ENCODE results near the gene ATP23. TPM values are rescaled to one million over a fixed set of nuclear protein-coding genes. Genes with fewer than 3 reads are reported as not detected.

The ATP23 gene
- 10 to 100 TPM in 7 of 12 donors, 1 to 10 TPM in 4, not detected in 1; 4.6 to 14.1 (median 11.4) TPM for polyA plus RNA-seq (ENCODE audit: insufficient read length in 12 of 12)
- long read RNA-seq, donor 1, partial matches to known transcripts: 0 of 20 reads
- long read RNA-seq, donor 1, other reads (novel, unspliced or antisense): 16 of 20 reads
- long read RNA-seq, donor 2, partial matches to known transcripts: 0 of 3 reads
- long read RNA-seq, donor 2, other reads (novel, unspliced or antisense): 0 of 3 reads
- long read RNA-seq, donor 3, partial matches to known transcripts: 0 of 1 reads
- long read RNA-seq, donor 3, other reads (novel, unspliced or antisense): 0 of 1 reads
- long read RNA-seq, donor 4, partial matches to known transcripts: 0 of 2 reads
- long read RNA-seq, donor 4, other reads (novel, unspliced or antisense): 0 of 2 reads
- long read RNA-seq, donor 5: 0 reads
- long read RNA-seq, donor 6, partial matches to known transcripts: 0 of 20 reads
- long read RNA-seq, donor 6, other reads (novel, unspliced or antisense): 17 of 20 reads
- long read RNA-seq, donor 7: 0 reads
- long read RNA-seq, donor 8, partial matches to known transcripts: 0 of 2 reads
- long read RNA-seq, donor 8, other reads (novel, unspliced or antisense): 0 of 2 reads
- long read RNA-seq, donor 9, partial matches to known transcripts: 0 of 2 reads
- long read RNA-seq, donor 9, other reads (novel, unspliced or antisense): 0 of 2 reads
- long read RNA-seq, donor 10, partial matches to known transcripts: 0 of 2 reads
- long read RNA-seq, donor 10, other reads (novel, unspliced or antisense): 0 of 2 reads
- long read RNA-seq, donor 11, partial matches to known transcripts: 0 of 3 reads
- long read RNA-seq, donor 11, other reads (novel, unspliced or antisense): 0 of 3 reads

- peak; percentile 84 for DNase-seq
These were observed at the start of gene ATP23 for GRCh38 chr12:57941165-57941894. Gene ATP23, plus strand, starts transcription at chr12:57941567. Its CDS starts 135 bp downstream, at chr12:57941702.

- DNase-seq: no peak
These were observed 49.0 kb upstream of the ATP23 start for GRCh38 chr12:57892232-57892972.

DNA sequence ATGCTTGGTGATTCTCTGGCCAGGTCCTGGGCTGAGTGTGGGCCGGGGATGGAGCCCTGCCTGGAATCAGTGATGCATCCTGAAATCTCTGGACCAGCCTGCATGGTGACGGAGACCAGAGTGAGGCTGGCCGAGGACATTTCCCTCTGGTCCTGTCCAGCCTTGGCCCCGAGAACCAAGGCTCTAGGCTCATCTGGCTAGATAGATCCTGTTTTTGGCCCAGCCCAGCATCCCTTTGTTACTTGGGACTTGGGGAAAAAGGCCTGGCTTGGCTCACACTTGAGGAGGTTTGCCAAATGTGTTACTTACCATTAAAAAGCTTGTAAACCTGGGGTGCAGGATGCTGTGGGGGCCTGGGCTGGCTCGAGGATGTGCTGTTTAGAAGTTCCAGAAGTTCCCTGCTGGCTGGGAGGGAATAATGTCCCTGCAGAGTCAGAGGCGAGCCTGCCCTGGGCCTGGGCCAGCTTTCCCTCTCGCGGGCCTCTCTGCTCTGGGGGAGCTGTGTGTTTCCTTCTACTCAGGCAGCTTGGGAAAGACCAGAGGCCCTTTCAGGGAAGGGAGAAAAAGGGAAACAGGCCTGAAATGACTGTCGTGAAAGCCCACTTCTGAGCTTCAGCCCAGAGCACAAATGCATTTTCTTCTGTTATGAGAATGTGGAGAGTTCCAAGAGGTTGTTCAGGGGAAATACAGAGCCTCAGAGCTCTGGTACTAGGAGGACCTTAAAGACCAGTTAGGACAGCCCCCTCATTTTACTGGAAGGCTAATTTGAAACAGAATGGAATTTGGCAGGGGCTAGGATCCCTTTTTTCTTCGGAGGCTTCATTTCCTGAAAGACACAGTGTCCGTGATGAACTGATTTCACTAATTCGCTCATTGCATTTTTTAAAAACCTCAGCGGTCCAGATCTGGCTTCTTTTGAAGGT, 47.7 kb upstream of the ATP23 start:
- DNase-seq: peak; percentile 96

DNA sequence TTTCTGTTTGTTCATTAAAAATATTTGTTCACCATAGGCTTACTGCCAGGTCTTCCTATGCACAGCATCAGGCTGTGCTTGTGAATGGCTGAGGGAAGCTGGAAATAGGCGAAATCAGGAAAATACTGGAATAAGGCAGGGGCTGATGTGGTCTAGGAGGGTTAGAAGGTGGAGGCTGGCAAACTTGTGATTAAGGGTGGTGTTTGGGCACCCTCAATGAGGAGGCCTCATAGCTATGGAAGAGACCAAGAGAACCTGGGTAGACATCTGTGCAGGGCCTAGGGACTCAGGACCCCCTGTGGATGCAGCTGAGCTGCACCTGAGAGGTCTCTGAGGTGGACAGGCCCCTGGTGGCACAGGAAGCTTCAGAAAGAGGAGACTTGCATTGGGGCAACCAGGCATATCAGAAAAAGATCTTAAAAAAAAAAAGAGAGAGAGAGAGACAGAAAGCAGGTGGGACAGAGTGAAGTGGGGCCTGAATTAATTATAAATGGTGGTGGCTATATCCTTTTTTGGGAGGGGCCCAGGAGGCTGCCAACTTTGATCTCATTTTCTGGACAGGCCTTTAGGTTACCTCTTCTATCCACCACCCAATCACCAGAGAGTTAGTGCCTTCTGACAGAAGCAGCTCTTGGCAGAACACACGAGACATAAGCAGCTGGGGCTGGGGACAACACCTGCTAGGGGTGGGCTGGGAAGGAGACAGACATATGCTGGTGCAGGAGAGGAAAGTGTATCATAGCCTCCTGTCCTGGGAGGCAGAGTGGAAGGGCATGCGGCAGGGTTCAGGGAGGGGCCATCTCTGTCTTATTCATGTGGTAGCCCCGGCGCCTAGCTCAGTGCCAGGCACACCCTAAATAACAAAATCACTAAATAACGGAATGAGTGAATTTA, 46.7 kb upstream of the ATP23 start:
- DNase-seq: no peak

- no peak for DNase-seq
These were observed 45.8 kb upstream of the ATP23 start for GRCh38 chr12:57895389-57896114.

DNA sequence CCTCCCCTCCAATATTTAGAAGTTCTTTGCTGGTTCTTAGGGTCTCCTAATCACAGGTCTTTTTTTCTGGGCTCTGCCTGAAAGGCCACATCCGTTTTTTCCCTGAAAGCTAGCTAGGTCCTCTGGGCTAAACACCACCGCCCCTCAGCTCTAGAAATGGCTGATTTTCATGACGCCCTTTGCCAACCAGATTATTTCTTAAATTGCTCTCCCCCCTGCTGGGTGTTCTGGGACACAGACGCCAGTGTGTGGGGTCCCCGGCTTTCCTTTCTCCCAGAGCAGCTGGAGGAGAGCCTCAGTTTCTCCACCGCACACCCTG, 45.3 kb upstream of the ATP23 start:
- no peak for DNase-seq

- DNase-seq: no peak
These were observed 44.7 kb upstream of the ATP23 start for GRCh38 chr12:57896434-57897201.

DNA sequence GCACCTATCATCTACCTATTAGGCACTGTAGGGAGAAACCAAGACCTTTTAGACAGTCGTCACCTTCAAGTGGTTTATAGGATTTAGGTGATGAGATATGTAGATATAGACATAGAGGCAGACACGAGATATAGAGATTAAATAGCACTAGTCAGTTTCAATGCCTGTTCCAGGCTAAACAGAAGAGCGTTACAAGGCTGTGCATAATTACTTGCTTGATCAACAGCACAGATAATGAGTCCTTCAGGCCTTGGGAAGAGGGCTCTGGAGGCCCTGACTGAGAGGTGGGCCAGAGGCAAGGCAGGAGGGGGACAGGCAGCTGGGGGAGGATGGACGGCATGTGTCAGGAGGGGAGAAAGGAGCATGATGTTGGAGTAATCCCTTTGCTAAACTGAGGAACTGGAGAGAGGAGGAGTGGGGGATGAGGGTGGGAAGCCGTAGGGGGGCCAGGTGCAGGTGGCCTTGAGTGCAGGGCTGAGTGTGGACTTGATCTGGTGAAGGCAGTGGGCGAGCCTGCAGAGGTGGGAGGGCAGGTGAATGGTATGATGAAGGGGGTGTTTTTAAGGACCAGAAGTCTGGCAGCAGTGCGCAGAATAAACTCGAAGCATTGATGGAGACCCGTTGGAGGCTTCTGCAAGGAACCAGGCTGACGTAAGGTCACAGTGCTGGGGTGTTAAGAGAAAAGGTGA, 43.9 kb upstream of the ATP23 start:
- no peak for DNase-seq

DNA sequence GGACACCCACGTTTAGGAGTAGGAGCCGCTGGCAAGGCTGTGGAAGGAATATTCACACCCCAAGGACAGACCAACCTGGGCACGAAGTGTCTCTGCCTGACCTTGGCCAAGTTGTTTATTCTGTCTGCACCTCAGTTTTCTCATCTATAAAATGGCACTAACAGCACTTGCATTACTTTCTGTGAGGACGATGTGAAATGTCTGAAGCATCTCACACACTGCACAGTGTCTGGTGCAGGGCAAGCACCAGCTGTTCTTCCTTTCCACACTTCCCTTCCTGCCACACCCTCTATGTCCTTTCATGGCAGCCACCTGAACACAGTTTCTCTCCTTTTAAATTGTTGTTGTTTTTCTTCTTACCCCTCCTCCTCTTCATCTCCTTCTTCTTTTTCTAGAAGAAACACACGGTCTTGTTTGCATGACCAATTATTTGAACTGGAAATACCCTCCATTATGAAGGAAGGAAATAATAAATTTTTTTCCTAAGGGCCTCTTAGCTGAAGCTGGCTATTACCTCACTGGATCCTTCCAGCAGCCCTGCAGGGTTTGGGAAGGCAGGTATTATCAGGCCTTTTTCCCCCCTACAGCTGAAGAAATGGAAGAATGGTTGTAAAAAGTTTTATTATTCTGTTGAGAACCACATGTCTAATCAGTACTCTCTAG, 42.9 kb upstream of the ATP23 start:
- DNase-seq: no peak

- DNase-seq: no peak
These were observed 42.2 kb upstream of the ATP23 start for GRCh38 chr12:57899010-57899662.

DNA sequence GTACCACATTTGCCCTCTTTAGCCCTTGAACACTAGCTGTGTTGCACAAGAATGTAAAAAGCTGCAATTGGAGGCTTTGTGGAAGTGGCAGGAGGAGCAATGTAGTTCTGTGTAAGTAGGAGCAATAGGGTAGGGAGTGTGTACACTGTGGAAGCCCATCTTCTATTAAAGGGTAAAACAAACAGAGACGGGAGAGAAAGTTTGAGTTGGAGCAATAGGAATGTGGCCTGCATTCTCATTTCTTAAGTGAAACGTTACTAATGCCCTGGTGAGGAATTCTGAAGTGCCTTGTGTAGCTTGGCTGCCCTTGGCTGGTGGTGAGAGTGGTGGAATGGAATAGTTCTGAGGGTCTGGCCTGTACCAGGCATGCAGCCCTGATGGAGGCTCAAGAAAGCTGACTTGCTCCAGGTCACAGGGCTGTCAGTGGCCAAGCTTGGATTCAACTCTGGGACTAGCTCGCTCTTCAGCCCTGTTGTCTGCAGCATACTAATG, 38.8 kb upstream of the ATP23 start:
- no peak for DNase-seq

DNA sequence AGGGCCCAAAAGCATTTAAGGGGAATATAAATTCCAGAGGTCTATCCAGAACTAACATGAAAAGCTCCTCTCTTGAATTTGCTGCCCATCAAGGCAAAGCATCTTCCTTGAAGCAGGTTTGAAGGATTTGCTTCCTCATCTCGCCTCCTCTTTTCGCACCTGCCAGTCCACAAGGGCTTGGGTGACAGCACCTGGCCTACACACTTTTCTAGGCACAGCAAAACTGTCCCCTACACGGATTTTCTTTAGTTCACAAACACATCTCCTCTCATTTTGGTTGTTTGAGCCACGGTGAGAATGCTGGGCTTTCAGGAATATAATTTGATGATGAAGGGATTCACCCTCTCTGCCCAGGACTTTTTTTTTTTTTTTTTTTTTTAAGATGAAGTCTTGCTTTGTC, 36.9 kb upstream of the ATP23 start:
- no peak for DNase-seq

- DNase-seq: peak; percentile 91
These were observed 36.2 kb upstream of the ATP23 start for GRCh38 chr12:57904848-57905811.

DNA sequence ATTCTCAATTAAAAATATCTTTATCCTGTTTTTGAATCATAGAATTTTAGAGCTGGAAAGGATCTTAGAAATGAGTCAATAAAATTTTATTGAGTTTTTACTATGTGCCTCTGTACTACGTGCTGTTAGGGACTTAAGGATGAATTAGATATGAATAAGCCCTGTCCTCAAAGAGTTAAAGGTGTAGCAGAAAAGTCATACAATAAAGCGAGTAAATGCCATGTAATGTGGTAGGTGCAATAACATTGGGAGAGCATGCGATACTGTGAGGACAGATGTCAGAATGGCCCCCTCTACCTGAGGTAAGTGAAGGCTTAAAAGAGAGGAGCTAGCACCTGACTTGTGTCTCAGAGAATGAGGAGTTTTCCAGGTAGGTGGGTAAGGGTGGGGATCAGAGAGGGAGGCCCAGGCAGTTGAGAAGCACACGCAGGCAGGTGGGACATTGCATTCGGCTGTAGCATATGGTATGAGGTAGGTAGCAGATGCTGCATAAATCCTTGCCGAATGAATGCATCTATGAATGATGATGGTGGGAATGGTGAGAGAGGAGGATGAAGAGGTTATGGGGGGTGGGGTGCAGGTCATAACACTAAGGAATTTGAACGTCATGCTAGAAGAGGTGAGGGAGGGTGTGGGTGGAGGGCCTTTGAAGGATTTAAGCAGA, 35.4 kb upstream of the ATP23 start:
- no peak for DNase-seq
